Measurements from ENCODE around the gene CGREF1.
A peak's percentile ranks its signal among the peaks of the same experiment; 100 is the strongest.

CGREF1 gene

GRCh38 chr2:27133905-27134780 is 15.2 kb upstream of the CGREF1 start, which contains the start of gene PREB:
TSS of gene PREB (minus strand) at chr2:27134636. CDS start at chr2:27134421, 215 bp downstream.
- peak within 1 kb of the TSS; percentile 64 for H3K4me3 ChIP-seq (ENCODE audit: severe bottlenecking)
- H3K27me3 ChIP-seq (ENCODE audit: insufficient read depth, poor library complexity, severe bottlenecking) = no peaks in the 10 kb centered on the region
- DNase-seq (ENCODE audit: low spot score) = peak; percentile 95
- peak; percentile 91 for ATAC-seq (ENCODE audit: low read depth)
- no peaks in the 10 kb centered on the region for H3K9me3 ChIP-seq (ENCODE audit: severe bottlenecking)
- H3K36me3 ChIP-seq (ENCODE audit: low read depth) = peaks cover 27% of the 10 kb centered on the region
- H3K4me1 ChIP-seq (ENCODE audit: insufficient read depth, poor library complexity, severe bottlenecking) = peaks cover 6% of the 10 kb centered on the region
- TF ChIP-seq, protein P1, sequence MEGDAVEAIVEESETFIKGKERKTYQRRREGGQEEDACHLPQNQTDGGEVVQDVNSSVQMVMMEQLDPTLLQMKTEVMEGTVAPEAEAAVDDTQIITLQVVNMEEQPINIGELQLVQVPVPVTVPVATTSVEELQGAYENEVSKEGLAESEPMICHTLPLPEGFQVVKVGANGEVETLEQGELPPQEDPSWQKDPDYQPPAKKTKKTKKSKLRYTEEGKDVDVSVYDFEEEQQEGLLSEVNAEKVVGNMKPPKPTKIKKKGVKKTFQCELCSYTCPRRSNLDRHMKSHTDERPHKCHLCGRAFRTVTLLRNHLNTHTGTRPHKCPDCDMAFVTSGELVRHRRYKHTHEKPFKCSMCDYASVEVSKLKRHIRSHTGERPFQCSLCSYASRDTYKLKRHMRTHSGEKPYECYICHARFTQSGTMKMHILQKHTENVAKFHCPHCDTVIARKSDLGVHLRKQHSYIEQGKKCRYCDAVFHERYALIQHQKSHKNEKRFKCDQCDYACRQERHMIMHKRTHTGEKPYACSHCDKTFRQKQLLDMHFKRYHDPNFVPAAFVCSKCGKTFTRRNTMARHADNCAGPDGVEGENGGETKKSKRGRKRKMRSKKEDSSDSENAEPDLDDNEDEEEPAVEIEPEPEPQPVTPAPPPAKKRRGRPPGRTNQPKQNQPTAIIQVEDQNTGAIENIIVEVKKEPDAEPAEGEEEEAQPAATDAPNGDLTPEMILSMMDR (IDR thresholded peaks at IDR 0.05; ENCODE audit: poor library complexity, severe bottlenecking) = no peak
- peak within 1 kb of the TSS; percentile 26 for H3K27ac ChIP-seq (ENCODE audit: poor library complexity, severe bottlenecking)

DNA sequence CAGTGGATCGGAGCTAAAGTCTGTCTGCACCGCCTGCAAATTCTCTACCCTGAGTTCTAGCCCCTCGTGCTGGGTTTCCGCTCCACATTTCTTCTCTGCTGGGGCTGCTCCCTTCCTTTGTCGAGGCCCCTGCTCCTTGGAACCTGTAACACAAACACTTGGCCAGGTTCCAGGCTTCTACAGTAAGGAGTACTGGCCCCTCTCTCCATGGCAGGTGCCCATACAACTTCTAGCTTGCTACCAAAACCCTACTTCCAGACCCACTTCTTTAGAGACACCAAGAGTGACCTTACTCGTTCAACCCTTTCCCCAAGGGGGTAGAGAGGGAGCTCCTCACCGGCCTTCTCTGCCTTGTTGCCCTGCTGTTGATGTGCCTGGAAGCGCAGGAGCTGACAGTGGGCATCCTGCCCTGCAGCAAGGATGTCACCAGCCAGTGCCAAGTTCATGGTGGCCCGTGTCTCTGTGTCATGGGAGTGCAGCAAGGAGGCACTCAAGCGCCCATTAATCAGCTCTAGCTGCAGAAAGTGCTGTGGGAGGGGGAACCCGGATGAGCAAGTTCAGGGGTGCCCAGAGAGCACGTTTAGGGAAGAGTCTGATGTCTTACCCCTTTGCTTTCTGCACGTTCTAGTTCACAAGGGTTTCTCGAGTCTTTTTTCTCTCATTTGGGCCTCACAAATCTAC is 14.4 kb upstream of the CGREF1 start:
- no peaks in the 10 kb centered on the region for H3K27me3 ChIP-seq (ENCODE audit: insufficient read depth, poor library complexity, severe bottlenecking)
- no peaks in the 10 kb centered on the region for H3K9me3 ChIP-seq (ENCODE audit: severe bottlenecking)
- peaks cover 27% of the 10 kb centered on the region for H3K36me3 ChIP-seq (ENCODE audit: low read depth)
- peaks cover 6% of the 10 kb centered on the region for H3K4me1 ChIP-seq (ENCODE audit: insufficient read depth, poor library complexity, severe bottlenecking)
- DNase-seq (ENCODE audit: low spot score) (no peak), ATAC-seq (ENCODE audit: low read depth) (no peak)
- H3K27ac ChIP-seq (ENCODE audit: poor library complexity, severe bottlenecking) = no peak overlapping the region
- H3K4me3 ChIP-seq (ENCODE audit: severe bottlenecking) = peak overlapping the region; percentile 64
- TF ChIP-seq, protein P1 (IDR thresholded peaks at IDR 0.05; ENCODE audit: poor library complexity, severe bottlenecking) = no peak

GRCh38 chr2:27131429-27131828 is 12.5 kb upstream of the CGREF1 start:
- no peak for ATAC-seq (ENCODE audit: low read depth)
- Histone ChIP-seq H3K4me1 (ENCODE audit: insufficient read depth, poor library complexity, severe bottlenecking) (peaks cover 6% of the 10 kb centered on the region), H3K27me3 (ENCODE audit: insufficient read depth, poor library complexity, severe bottlenecking) (no peaks in the 10 kb centered on the region), H3K4me3 (ENCODE audit: severe bottlenecking) (no peak overlapping the region), H3K27ac (ENCODE audit: poor library complexity, severe bottlenecking) (no peak overlapping the region), H3K9me3 (ENCODE audit: severe bottlenecking) (no peaks in the 10 kb centered on the region), H3K36me3 (ENCODE audit: low read depth) (peaks cover 27% of the 10 kb centered on the region)
- DNase-seq (ENCODE audit: low spot score) = no peak
- TF ChIP-seq, protein P1 (IDR thresholded peaks at IDR 0.05; ENCODE audit: poor library complexity, severe bottlenecking) = no peak

DNA sequence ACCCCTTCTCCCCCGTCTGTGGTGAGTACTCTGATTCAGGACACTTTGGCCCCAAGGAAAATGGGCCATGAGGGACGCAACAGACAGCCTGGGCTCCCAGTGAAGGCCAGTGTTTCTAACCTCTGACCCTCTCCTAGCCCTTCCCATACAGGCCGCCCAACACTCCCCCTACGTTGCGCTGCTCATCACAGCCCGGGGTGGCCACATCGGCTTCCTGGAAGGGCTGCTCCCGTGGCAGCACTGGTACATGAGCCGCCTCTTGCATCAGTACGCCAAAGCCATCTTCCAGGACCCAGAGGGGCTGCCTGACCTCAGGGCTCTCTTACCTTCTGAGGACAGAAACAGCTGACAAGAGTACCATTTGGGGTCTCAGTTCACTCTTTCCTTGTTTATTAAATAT is 11.5 kb upstream of the CGREF1 start:
- DNase-seq (ENCODE audit: low spot score) (no peak), ATAC-seq (ENCODE audit: low read depth) (no peak)
- Histone ChIP-seq H3K36me3 (ENCODE audit: low read depth) (peaks cover 27% of the 10 kb centered on the region), H3K4me1 (ENCODE audit: insufficient read depth, poor library complexity, severe bottlenecking) (peaks cover 6% of the 10 kb centered on the region), H3K4me3 (ENCODE audit: severe bottlenecking) (no peak overlapping the region), H3K27ac (ENCODE audit: poor library complexity, severe bottlenecking) (no peak overlapping the region), H3K9me3 (ENCODE audit: severe bottlenecking) (no peaks in the 10 kb centered on the region), H3K27me3 (ENCODE audit: insufficient read depth, poor library complexity, severe bottlenecking) (no peaks in the 10 kb centered on the region)
- TF ChIP-seq, protein P1 (IDR thresholded peaks at IDR 0.05; ENCODE audit: poor library complexity, severe bottlenecking) = no peak

Data from RWPE2 (cell line).